H1 (cell line): ENCODE results near the gene SLC38A2. TPM values are rescaled to one million over a fixed set of nuclear protein-coding genes. Genes with fewer than 3 reads are reported as not detected.

ENCODE experiments used
- BACH1 ChIP-seq: IDR thresholded peaks from 2 replicates; pipeline ENCODE4 v1.6.1; 2012; ENCODE audit warnings: low read length, improper control_type of control experiment
- CHD7 ChIP-seq: fragments of 300-600 bp; sonication (generic); IDR thresholded peaks from 2 replicates; pipeline ENCODE4 v1.7.1; 2012; ENCODE audit warnings: low read length, moderate library complexity, mild to moderate bottlenecking, inconsistent platforms; ENCODE audit not compliant: insufficient replicate concordance
- polyA plus RNA-seq, 7 experiments: library from polyadenylated mRNA; depleted of rRNA in 3 of 7; stranded (reverse) in 5 of 7; unstranded in 2 of 7; fragments of >200 nt in 5 of 7; fragments of 200-250 nt in 2 of 7; gene quantifications; 1 replicate in 5 of 7; 2 replicates in 1 of 7; 4 replicates in 1 of 7; pipeline versions ENCODE4 v1.2.1 to v1.2.3, GENCODE V29; 2011 to 2013; ENCODE audit warnings: missing spikeins in 2 of 7, mixed read lengths in 2 of 7
- total RNA-seq: library from RNA; stranded (reverse); fragmentation: NEBNext Ultra II Directional; extraction: Animal tissue kit (Norgen Biotek cat#: 25700); gene quantifications from 2 replicates; pipeline ENCODE4 v1.2.1, GENCODE V29; 2021

The SLC38A2 gene
- total and polyA plus RNA-seq, 2 of the 8 experiments (the other 6 are each of a cell fraction or from before 2014, with no cell fraction given), result 163 to 684 TPM

- TF ChIP-seq CHD7, result no peak
- no peak for TF ChIP-seq BACH1
Observed at GRCh38 chr12:46419675-46420074, 47.1 kb upstream of the SLC38A2 start (continued).
